ENCODE data around the gene HRH1. TPM values are rescaled to one million over a fixed set of nuclear protein-coding genes. Genes with fewer than 3 reads are reported as not detected.
A peak's percentile ranks its signal among the peaks of the same experiment; 100 is the strongest.

The HRH1 gene
- total RNA-seq, 1 donor from 2014 or later: 2.1 TPM

- TF ChIP-seq CTCF (IDR thresholded peaks at IDR 0.05; ENCODE audit: insufficient read depth, low read depth, low read length) (no peak), EZH2 (IDR thresholded peaks at IDR 0.05; ENCODE audit: insufficient read depth, low read length) (no peak)
- no peak overlapping the region for H2AFZ ChIP-seq (ENCODE audit: low read depth, low read length)
- Mint-ChIP-seq H3K9me3 (ENCODE audit: unreplicated experiment) (no peaks in the 10 kb centered on the region), H3K27ac (ENCODE audit: unreplicated experiment) (no peak overlapping the region), H3K4me1 (ENCODE audit: low read depth, unreplicated experiment) (peaks cover 28% of the 10 kb centered on the region), H3K27me3 (ENCODE audit: low read depth, unreplicated experiment) (no peaks in the 10 kb centered on the region), H3K36me3 (ENCODE audit: low read depth, unreplicated experiment) (peaks cover 26% of the 10 kb centered on the region), H3K4me3 (ENCODE audit: unreplicated experiment) (no peak overlapping the region)
- H3K79me2 ChIP-seq (ENCODE audit: insufficient read depth, low read length): no peaks in the 10 kb centered on the region
- H3K4me2 ChIP-seq (ENCODE audit: low read length): no peak overlapping the region
- no peaks in the 10 kb centered on the region for H3K27me3 ChIP-seq (ENCODE audit: insufficient read depth, low read length)
- H3K9ac ChIP-seq (ENCODE audit: low read length): no peak overlapping the region
- H3K4me3 ChIP-seq (ENCODE audit: insufficient read depth, low read depth, low read length): no peak overlapping the region
- FAIRE-seq (no peak), DNase-seq (ENCODE audit: low read depth) (no peak)
- H4K20me1 ChIP-seq (ENCODE audit: insufficient read depth, low read length): no peaks in the 10 kb centered on the region
- H3K4me1 ChIP-seq (ENCODE audit: insufficient read depth, low read length): peaks cover 8% of the 10 kb centered on the region
- H3K9me3 ChIP-seq (ENCODE audit: insufficient read depth, low read depth, low read length): no peaks in the 10 kb centered on the region
- peaks cover 36% of the 10 kb centered on the region for H3K36me3 ChIP-seq (ENCODE audit: insufficient read depth, low read length)
- H3K27ac ChIP-seq (ENCODE audit: low read depth, low read length): no peak overlapping the region
Observed at GRCh38 chr3:11305509-11305908, 151.2 kb downstream of the HRH1 start.

GRCh38 chr3:11306817-11307589, 152.7 kb downstream of the HRH1 start:
- H3K9me3 ChIP-seq (ENCODE audit: insufficient read depth, low read depth, low read length): no peaks in the 10 kb centered on the region
- peaks cover 8% of the 10 kb centered on the region for H3K4me1 ChIP-seq (ENCODE audit: insufficient read depth, low read length)
- no peak overlapping the region for H3K27ac ChIP-seq (ENCODE audit: low read depth, low read length)
- H3K27ac Mint-ChIP-seq (ENCODE audit: unreplicated experiment): no peak overlapping the region
- H3K4me2 ChIP-seq (ENCODE audit: low read length): no peak overlapping the region
- no peaks in the 10 kb centered on the region for H3K79me2 ChIP-seq (ENCODE audit: insufficient read depth, low read length)
- no peaks in the 10 kb centered on the region for H3K9me3 Mint-ChIP-seq (ENCODE audit: unreplicated experiment)
- no peak for TF ChIP-seq EZH2 (IDR thresholded peaks at IDR 0.05; ENCODE audit: insufficient read depth, low read length)
- TF ChIP-seq CTCF (IDR thresholded peaks at IDR 0.05; ENCODE audit: insufficient read depth, low read depth, low read length): no peak
- no peak overlapping the region for H3K9ac ChIP-seq (ENCODE audit: low read length)
- no peaks in the 10 kb centered on the region for H3K27me3 ChIP-seq (ENCODE audit: insufficient read depth, low read length)
- DNase-seq (ENCODE audit: low read depth) (peak; percentile 68), FAIRE-seq (no peak)
- no peaks in the 10 kb centered on the region for H3K27me3 Mint-ChIP-seq (ENCODE audit: low read depth, unreplicated experiment)
- no peak overlapping the region for H2AFZ ChIP-seq (ENCODE audit: low read depth, low read length)
- peaks cover 26% of the 10 kb centered on the region for H3K36me3 Mint-ChIP-seq (ENCODE audit: low read depth, unreplicated experiment)
- no peaks in the 10 kb centered on the region for H4K20me1 ChIP-seq (ENCODE audit: insufficient read depth, low read length)
- H3K4me3 ChIP-seq (ENCODE audit: insufficient read depth, low read depth, low read length): no peak overlapping the region
- peaks cover 38% of the 10 kb centered on the region for H3K36me3 ChIP-seq (ENCODE audit: insufficient read depth, low read length)
- H3K4me3 Mint-ChIP-seq (ENCODE audit: unreplicated experiment): no peak overlapping the region
- H3K4me1 Mint-ChIP-seq (ENCODE audit: low read depth, unreplicated experiment): peaks cover 22% of the 10 kb centered on the region

- Mint-ChIP-seq H3K27me3 (ENCODE audit: low read depth, unreplicated experiment) (no peaks in the 10 kb centered on the region), H3K4me3 (ENCODE audit: unreplicated experiment) (no peak overlapping the region), H3K27ac (ENCODE audit: unreplicated experiment) (no peak overlapping the region), H3K9me3 (ENCODE audit: unreplicated experiment) (no peaks in the 10 kb centered on the region), H3K4me1 (ENCODE audit: low read depth, unreplicated experiment) (peaks cover 22% of the 10 kb centered on the region), H3K36me3 (ENCODE audit: low read depth, unreplicated experiment) (peaks cover 23% of the 10 kb centered on the region)
- no peak overlapping the region for H3K9ac ChIP-seq (ENCODE audit: low read length)
- peaks cover 36% of the 10 kb centered on the region for H3K36me3 ChIP-seq (ENCODE audit: insufficient read depth, low read length)
- no peaks in the 10 kb centered on the region for H4K20me1 ChIP-seq (ENCODE audit: insufficient read depth, low read length)
- DNase-seq (ENCODE audit: low read depth): no peak
- no peak overlapping the region for H2AFZ ChIP-seq (ENCODE audit: low read depth, low read length)
- TF ChIP-seq CTCF (IDR thresholded peaks at IDR 0.05; ENCODE audit: insufficient read depth, low read depth, low read length): no peak
- no peak for TF ChIP-seq EZH2 (IDR thresholded peaks at IDR 0.05; ENCODE audit: insufficient read depth, low read length)
- no peaks in the 10 kb centered on the region for H3K9me3 ChIP-seq (ENCODE audit: insufficient read depth, low read depth, low read length)
- no peak overlapping the region for H3K27ac ChIP-seq (ENCODE audit: low read depth, low read length)
- H3K4me3 ChIP-seq (ENCODE audit: insufficient read depth, low read depth, low read length): no peak overlapping the region
- H3K27me3 ChIP-seq (ENCODE audit: insufficient read depth, low read length): no peaks in the 10 kb centered on the region
- H3K4me2 ChIP-seq (ENCODE audit: low read length): no peak overlapping the region
- FAIRE-seq: no peak
- no peaks in the 10 kb centered on the region for H3K79me2 ChIP-seq (ENCODE audit: insufficient read depth, low read length)
- H3K4me1 ChIP-seq (ENCODE audit: insufficient read depth, low read length): peaks cover 11% of the 10 kb centered on the region
Observed at GRCh38 chr3:11307830-11308432, 153.6 kb downstream of the HRH1 start.

All from astrocyte (in vitro differentiated cells and primary cell).